ENCODE data around the gene CA5B. TPM values are rescaled to one million over a fixed set of nuclear protein-coding genes. Genes with fewer than 3 reads are reported as not detected.
"Not testable (repeated sequence)": the region's sequence is repeated elsewhere in the genome, so short reads cannot be mapped to it uniquely, and the experiment has no call there.

The CA5B gene
- total RNA-seq, 6 donors from 2014 or later = 9.9 to 35.6 (median 17.4) TPM

DNA sequence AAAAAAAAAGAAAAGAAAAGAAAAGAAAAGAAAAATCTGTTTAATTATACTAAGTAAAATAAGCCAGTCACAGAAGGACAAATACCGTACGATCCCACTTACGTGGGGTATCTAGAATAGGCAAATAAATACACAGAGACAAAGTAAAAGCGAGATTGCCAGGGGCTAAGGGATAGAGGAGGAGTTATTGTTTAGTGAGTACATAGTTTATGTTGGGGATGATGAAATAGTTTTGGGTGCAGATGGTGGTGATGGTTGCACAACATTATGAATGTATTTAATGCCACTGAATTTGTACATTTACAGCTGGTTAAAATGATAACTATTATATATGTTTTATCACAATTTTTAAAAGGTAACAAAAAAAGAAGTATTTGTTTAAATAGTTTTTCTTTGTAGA is 7.1 kb downstream of the CA5B start:
- no peaks in the 10 kb centered on the region for H3K36me3 ChIP-seq
- no peak overlapping the region for H3K27ac ChIP-seq
- TF ChIP-seq CTCF (IDR thresholded peaks at IDR 0.05) (no peak), POLR2A (IDR thresholded peaks at IDR 0.05) (no peak), EP300 (IDR thresholded peaks at IDR 0.05) (no peak), POLR2AphosphoS5 (IDR thresholded peaks at IDR 0.05) (no peak)
- H3K27me3 ChIP-seq = no peaks in the 10 kb centered on the region
- DNase-seq (no peak), ATAC-seq (ENCODE audit: low FRiP score in 2 of 2) (no peak)
- no peak overlapping the region for H3K4me3 ChIP-seq
- peaks cover 0 to 19% (median 5%) of the 10 kb centered on the region in 4 donors for H3K4me1 ChIP-seq
- WGBS, 2 donors = 75 to 83% methylated on average over 4 of the region's 4 CpGs
- H3K9me3 ChIP-seq = no peaks in the 10 kb centered on the region

DNA sequence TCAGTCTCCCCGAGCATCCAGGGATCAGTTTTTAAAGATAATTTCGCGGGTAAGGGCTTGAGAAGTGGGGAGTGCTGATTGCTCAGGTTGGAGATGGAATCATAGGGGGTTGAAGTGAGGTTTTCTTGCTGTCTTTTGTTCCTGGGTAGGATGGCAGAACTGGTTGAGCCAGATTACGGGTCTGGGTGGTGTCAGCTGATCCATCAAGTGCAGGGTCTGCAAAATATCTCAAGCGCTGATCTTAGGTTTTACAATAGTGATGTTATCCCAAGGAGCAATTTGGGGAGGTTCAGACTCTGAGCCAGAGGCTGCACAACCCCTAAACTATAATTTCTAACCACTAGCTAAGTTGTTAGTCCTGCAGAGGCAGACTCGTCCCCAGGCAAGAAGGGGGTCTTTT is 8.6 kb downstream of the CA5B start:
- not testable (repeated sequence) for H3K4me3 ChIP-seq; H3K27me3 ChIP-seq; DNase-seq; H3K9me3 ChIP-seq; H3K36me3 ChIP-seq; ATAC-seq (ENCODE audit: low FRiP score in 2 of 2); H3K27ac ChIP-seq
- H3K4me1 ChIP-seq = peaks cover 10 to 28% (median 15%) of the 10 kb centered on the region in 4 donors
- 88 to 96% methylated on average over 5 to 6 of the region's 6 CpGs for WGBS, 2 donors

DNA sequence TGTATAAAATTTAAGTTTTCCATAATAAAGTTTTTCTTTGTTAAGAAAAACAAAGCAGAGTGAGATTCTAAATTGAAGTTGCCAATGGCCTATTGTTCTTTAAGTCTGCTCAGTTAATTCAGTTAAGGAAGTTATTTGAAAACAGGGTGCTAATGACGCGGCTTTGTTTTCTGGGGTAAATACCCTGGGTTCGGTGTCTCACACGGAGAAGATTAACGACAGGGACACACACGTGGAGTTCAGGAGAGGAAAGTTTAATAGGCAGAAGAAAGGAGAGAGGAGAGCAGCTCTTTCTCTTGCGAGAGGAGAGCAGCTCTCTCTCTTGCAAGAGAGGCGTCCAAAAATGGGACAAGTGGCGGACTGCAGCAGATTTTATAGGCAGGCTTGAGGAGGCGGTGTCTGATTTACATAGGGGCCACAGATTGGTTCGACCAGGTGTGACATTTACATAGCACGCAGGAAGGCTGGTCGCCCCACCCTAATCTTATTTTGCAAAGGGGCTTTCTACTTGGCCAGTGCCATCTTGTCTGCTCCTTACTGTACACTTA is 9.6 kb downstream of the CA5B start:
- WGBS, 2 donors = 88 to 93% methylated on average over 13 of the region's 13 CpGs
- ATAC-seq (ENCODE audit: low FRiP score in 2 of 2) = no peak
- TF ChIP-seq EP300 (IDR thresholded peaks at IDR 0.05) (no peak), CTCF (IDR thresholded peaks at IDR 0.05) (no peak), POLR2A (IDR thresholded peaks at IDR 0.05) (no peak), POLR2AphosphoS5 (IDR thresholded peaks at IDR 0.05) (no peak)
- Histone ChIP-seq H3K4me3 (no peak overlapping the region), H3K27ac (no peak overlapping the region), H3K36me3 (no peaks in the 10 kb centered on the region), H3K4me1 (peaks cover 10 to 36% (median 21%) of the 10 kb centered on the region in 4 donors), H3K9me3 (no peaks in the 10 kb centered on the region), H3K27me3 (no peaks in the 10 kb centered on the region)
- DNase-seq = no peak

DNA sequence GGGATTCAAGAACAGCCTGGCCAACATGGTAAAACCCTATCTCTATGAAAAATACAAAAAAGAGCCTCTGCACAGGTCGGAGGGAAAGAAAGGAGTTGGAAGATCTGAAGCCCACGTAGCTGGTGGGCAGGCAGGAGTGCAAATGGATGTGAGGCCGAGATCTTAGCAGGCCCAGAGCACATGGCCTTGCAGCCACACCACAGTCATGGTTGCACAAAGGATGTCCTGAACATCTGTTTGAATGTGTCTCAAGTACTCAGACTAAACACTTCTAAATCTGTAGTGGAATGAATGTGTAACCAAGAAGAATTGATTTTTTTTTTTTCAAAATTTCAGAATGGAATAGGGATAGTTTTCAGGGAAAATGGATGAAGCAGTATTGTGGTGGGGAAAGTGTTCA is 10.8 kb downstream of the CA5B start:
- H3K4me1 ChIP-seq = peaks cover 10 to 36% (median 21%) of the 10 kb centered on the region in 4 donors
- no peak overlapping the region for H3K4me3 ChIP-seq
- DNase-seq = no peak
- H3K9me3 ChIP-seq = no peaks in the 10 kb centered on the region
- ATAC-seq (ENCODE audit: low FRiP score in 2 of 2) = no peak
- peak overlapping the region in 2 of 4 donors; percentile 79 to 92 for H3K27ac ChIP-seq
- no peaks in the 10 kb centered on the region for H3K36me3 ChIP-seq
- TF ChIP-seq POLR2AphosphoS5 (IDR thresholded peaks at IDR 0.05) (no peak), CTCF (IDR thresholded peaks at IDR 0.05) (no peak), POLR2A (IDR thresholded peaks at IDR 0.05) (no peak), EP300 (IDR thresholded peaks at IDR 0.05) (no peak)
- WGBS, 2 donors = 76 to 84% methylated on average over 3 of the region's 3 CpGs
- H3K27me3 ChIP-seq = no peaks in the 10 kb centered on the region

- peak in 1 of 2 donors; percentile 59 for DNase-seq
- Histone ChIP-seq H3K27ac (peak overlapping the region; percentile 74 to 92 (median 78)), H3K27me3 (no peaks in the 10 kb centered on the region), H3K9me3 (no peaks in the 10 kb centered on the region), H3K4me3 (peak overlapping the region in 1 of 4 donors; percentile 3), H3K36me3 (no peaks in the 10 kb centered on the region), H3K4me1 (peaks cover 10 to 36% (median 21%) of the 10 kb centered on the region in 4 donors)
- WGBS, 2 donors = 46 to 62% methylated on average over 7 of the region's 7 CpGs
- ATAC-seq (ENCODE audit: low FRiP score in 2 of 2) = peak; percentile 69 to 79
- no peak for TF ChIP-seq POLR2A (IDR thresholded peaks at IDR 0.05)
- no peak for TF ChIP-seq POLR2AphosphoS5 (IDR thresholded peaks at IDR 0.05)
- TF ChIP-seq CTCF (IDR thresholded peaks at IDR 0.05) = no peak
- no peak for TF ChIP-seq EP300 (IDR thresholded peaks at IDR 0.05)
Measured at GRCh38 chrX:15749642-15750610, 11.9 kb downstream of the CA5B start.

All from upper lobe of left lung (tissue), 6 donors.